MCF 10A (cell line): ENCODE measurements around the gene ZNF341. TPM values are rescaled to one million over a fixed set of nuclear protein-coding genes. Genes with fewer than 3 reads are reported as not detected.
A peak's percentile ranks its signal among the peaks of the same experiment; 100 is the strongest.

Source experiments
- BruUV-seq: library from RNA; stranded (reverse); fragments of 400-500 nt; replicated peaks from 2 replicates; lab custom pipeline; 2021; lab: Mats Ljungman, UMichigan
- CTCF ChIA-PET: fragments of 300-600 bp; sonication (Branson Sonifier 250); formaldehyde crosslinking; extraction: SDS; loops from one replicate; lab custom pipeline; 2021; ENCODE audit warnings: antibody characterized with exemption, inconsistent platforms; lab: Yijun Ruan, JAX
- POLR2A ChIA-PET: fragments of 300-600, 350-650 bp; sonication (Branson Sonifier 250); formaldehyde crosslinking; extraction: SDS; loops from one replicate; lab custom pipeline; 2020; ENCODE audit warnings: antibody characterized with exemption, inconsistent platforms; lab: Yijun Ruan, JAX
- DNase-seq: peaks from one replicate; pipeline ENCODE4 v3.0.0-alpha.2; 2018; ENCODE audit not compliant: unreplicated experiment
- H3K27ac Mint-ChIP-seq: one replicate; pipeline ENCODE4 v1.8.0; 2022; ENCODE audit warnings: mild to moderate bottlenecking, low read depth, mixed read lengths; ENCODE audit not compliant: unreplicated experiment
- H3K27me3 Mint-ChIP-seq: one replicate; pipeline ENCODE4 v1.8.0; 2022; ENCODE audit warnings: mixed read lengths; ENCODE audit not compliant: insufficient read depth, unreplicated experiment
- H3K36me3 Mint-ChIP-seq: one replicate; pipeline ENCODE4 v1.8.0; 2022; ENCODE audit warnings: mild to moderate bottlenecking, moderate library complexity, mixed read lengths; ENCODE audit not compliant: insufficient read depth, unreplicated experiment
- H3K4me1 Mint-ChIP-seq: one replicate; pipeline ENCODE4 v1.8.0; 2022; ENCODE audit warnings: mixed read lengths; ENCODE audit not compliant: insufficient read depth, unreplicated experiment
- H3K4me3 Mint-ChIP-seq: one replicate; pipeline ENCODE4 v1.8.0; 2022; ENCODE audit warnings: mild to moderate bottlenecking, moderate library complexity, mixed read lengths; ENCODE audit not compliant: unreplicated experiment
- H3K9me3 Mint-ChIP-seq: one replicate; pipeline ENCODE4 v1.8.0; 2022; ENCODE audit warnings: mixed read lengths; ENCODE audit not compliant: unreplicated experiment
- intact Hi-C: fragments of 100-400 bp; cut with micrococcal nuclease; formaldehyde crosslinking; loops from 2 replicates; pipeline ENCODE4 v1.14.1; 2022
- total RNA-seq: library from RNA; stranded (reverse); gene quantifications from 2 replicates; pipeline ENCODE4 v1.2.3, GENCODE V29; 2022
- TF ChIP-seq, protein P1 (sequence below): fragments of 200-600 bp; IDR thresholded peaks from one replicate; pipeline ENCODE4 v1.8.0; 2022; ENCODE audit warnings: antibody characterized with exemption, mild to moderate bottlenecking; ENCODE audit not compliant: unreplicated experiment

ZNF341 gene
- total RNA-seq, 1 experiment from 2014 or later = 2.0 TPM

- BruUV-seq = no TSS peak
These were observed 94.6 kb downstream of the ZNF341 start for GRCh38 chr20:33826270-33826897.

DNA sequence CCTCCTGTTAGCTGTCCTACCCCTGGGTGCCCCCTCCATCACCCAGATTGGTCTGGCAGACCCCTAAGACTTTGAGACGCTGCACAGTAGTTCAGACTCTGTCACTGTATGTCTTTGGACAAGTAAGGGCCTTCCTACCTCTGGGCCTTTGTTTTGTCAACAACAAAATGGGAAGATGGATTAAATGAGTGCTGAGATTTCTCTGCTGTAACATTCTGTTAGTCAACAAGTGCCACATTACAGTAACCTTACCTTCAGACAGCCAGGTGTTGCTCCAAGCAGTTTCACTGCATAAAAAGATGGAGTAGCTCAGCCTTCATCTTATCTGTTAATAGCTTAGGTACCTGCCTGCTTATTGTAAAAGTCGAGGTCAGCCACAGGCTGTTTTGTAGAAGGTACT is 95.3 kb downstream of the ZNF341 start:
- H3K36me3 Mint-ChIP-seq = peaks cover 15% of the 10 kb centered on the region
- intact Hi-C loops = no loop called here
- DNase-seq = no peak

More at GRCh38 chr20:33826270-33826897, 94.6 kb downstream of the ZNF341 start:
- Mint-ChIP-seq H3K4me3 (no peak overlapping the region), H3K36me3 (peaks cover 10% of the 10 kb centered on the region), H3K9me3 (no peaks in the 10 kb centered on the region), H3K27me3 (no peaks in the 10 kb centered on the region), H3K27ac (peak overlapping the region; percentile 24), H3K4me1 (peaks cover 23% of the 10 kb centered on the region)
- POLR2A ChIA-PET = interaction anchor here (0.5 to 6.5 kb wide), 7 partner anchors 14 to 990 kb away, joined by 3 to 36 read pairs (median 3); partner anchors contain the start of gene CHMP4B
- CTCF ChIA-PET = interaction anchor here (0.5 to 1.9 kb wide), 11 partner anchors 8 to 1457 kb away, joined by 3 to 7 read pairs (median 3); no protein-coding TSS in a partner anchor
- peak; percentile 5 for DNase-seq
- TF ChIP-seq, protein P1, sequence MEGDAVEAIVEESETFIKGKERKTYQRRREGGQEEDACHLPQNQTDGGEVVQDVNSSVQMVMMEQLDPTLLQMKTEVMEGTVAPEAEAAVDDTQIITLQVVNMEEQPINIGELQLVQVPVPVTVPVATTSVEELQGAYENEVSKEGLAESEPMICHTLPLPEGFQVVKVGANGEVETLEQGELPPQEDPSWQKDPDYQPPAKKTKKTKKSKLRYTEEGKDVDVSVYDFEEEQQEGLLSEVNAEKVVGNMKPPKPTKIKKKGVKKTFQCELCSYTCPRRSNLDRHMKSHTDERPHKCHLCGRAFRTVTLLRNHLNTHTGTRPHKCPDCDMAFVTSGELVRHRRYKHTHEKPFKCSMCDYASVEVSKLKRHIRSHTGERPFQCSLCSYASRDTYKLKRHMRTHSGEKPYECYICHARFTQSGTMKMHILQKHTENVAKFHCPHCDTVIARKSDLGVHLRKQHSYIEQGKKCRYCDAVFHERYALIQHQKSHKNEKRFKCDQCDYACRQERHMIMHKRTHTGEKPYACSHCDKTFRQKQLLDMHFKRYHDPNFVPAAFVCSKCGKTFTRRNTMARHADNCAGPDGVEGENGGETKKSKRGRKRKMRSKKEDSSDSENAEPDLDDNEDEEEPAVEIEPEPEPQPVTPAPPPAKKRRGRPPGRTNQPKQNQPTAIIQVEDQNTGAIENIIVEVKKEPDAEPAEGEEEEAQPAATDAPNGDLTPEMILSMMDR = no peak
- intact Hi-C loops = no loop called here

DNA sequence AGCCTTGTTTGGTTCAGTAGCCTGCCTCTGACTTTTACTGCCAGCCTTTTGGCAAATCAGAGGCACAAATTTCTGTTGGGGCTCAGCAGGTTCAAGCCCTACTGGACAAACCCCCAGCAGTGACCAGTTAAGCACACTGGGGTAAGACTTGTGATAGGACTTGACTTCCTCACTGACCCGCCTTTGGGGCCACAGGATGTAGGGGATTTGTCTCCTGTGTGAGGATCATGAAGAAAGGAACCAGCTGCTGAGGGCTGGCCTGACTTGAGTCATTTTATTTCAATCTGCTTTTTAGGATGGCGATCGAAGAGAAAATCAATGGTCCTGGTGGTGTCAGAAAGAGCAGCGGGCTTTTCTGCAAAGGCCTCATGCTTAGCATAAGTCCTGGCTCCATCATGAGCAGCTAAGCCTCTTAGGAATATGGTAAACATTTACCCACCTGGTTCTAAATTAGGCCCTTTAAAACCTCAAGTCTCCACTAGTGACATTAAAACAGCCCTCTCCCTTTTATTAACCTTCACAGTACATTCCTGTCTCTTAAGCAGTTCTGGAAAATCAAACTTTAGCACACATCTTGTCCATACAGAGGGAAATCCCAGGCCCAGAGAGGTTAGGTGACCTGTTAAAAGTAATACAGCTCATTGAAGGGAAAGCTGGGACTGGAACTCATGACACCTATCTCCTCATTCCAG is 96.0 kb downstream of the ZNF341 start:
- POLR2A ChIA-PET = interaction anchor here (6.5 kb wide), 1 partner anchor 16 kb away, joined by 36 read pairs; the partner anchor contains the start of gene CHMP4B
- H3K27me3 Mint-ChIP-seq = no peaks in the 10 kb centered on the region

More for the DNA sequence above, 95.3 kb downstream of the ZNF341 start:
- CTCF ChIA-PET = interaction anchor here (0.8 to 1.9 kb wide), 5 partner anchors 10 to 74 kb away, joined by 3 to 7 read pairs (median 6); no protein-coding TSS in a partner anchor
- H3K4me1 Mint-ChIP-seq = peaks cover 28% of the 10 kb centered on the region
- POLR2A ChIA-PET = interaction anchor here (0.7 to 6.5 kb wide), 3 partner anchors 15 to 990 kb away, joined by 3 to 36 read pairs (median 3); partner anchors contain the start of gene CHMP4B
- no peaks in the 10 kb centered on the region for H3K27me3 Mint-ChIP-seq
- BruUV-seq = no TSS peak
- TF ChIP-seq, protein P1 = no peak
- no peaks in the 10 kb centered on the region for H3K9me3 Mint-ChIP-seq
- no peak overlapping the region for H3K4me3 Mint-ChIP-seq
- H3K27ac Mint-ChIP-seq = no peak overlapping the region

More for the DNA sequence above, 96.0 kb downstream of the ZNF341 start:
- intact Hi-C loops = no loop called here
- H3K36me3 Mint-ChIP-seq = peaks cover 17% of the 10 kb centered on the region
- BruUV-seq = no TSS peak
- CTCF ChIA-PET = interaction anchor here (0.6 to 1.9 kb wide), 6 partner anchors 9 to 268 kb away, joined by 3 to 7 read pairs (median 5); no protein-coding TSS in a partner anchor
- peaks cover 28% of the 10 kb centered on the region for H3K4me1 Mint-ChIP-seq
- no peak overlapping the region for H3K27ac Mint-ChIP-seq
- no peak for DNase-seq
- TF ChIP-seq, protein P1 = no peak
- no peaks in the 10 kb centered on the region for H3K9me3 Mint-ChIP-seq
- H3K4me3 Mint-ChIP-seq = no peak overlapping the region
